NK-92 (cell line): ENCODE results near the gene TASP1.
"Not testable (repeated sequence)": the region's sequence is repeated elsewhere in the genome, so short reads cannot be mapped to it uniquely, and the experiment has no call there.

Experiments used
- DNase-seq: peaks from one replicate; lab custom pipeline; 2025; ENCODE audit not compliant: unreplicated experiment; lab: John Stamatoyannopoulos, UW

TASP1 gene

DNA sequence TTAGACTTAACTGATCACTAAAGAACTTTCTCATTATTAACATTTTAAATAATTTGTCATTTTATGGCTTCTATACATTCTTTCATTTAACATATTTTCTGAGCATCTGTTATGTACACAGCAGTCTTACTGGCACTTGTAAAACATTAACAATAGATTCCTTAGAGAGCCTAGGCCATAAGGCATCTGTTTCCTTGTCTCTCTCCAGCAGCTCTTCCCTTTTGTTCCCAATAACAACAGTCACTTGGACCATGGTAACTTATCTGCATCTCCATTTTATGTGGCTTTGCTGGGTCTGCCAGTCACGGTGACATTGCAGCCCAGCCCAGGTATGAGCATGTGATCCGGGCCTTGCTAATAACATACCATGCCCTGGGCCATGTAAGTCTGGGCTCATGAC, 11.7 kb upstream of the TASP1 start:
- no peak for DNase-seq

DNA sequence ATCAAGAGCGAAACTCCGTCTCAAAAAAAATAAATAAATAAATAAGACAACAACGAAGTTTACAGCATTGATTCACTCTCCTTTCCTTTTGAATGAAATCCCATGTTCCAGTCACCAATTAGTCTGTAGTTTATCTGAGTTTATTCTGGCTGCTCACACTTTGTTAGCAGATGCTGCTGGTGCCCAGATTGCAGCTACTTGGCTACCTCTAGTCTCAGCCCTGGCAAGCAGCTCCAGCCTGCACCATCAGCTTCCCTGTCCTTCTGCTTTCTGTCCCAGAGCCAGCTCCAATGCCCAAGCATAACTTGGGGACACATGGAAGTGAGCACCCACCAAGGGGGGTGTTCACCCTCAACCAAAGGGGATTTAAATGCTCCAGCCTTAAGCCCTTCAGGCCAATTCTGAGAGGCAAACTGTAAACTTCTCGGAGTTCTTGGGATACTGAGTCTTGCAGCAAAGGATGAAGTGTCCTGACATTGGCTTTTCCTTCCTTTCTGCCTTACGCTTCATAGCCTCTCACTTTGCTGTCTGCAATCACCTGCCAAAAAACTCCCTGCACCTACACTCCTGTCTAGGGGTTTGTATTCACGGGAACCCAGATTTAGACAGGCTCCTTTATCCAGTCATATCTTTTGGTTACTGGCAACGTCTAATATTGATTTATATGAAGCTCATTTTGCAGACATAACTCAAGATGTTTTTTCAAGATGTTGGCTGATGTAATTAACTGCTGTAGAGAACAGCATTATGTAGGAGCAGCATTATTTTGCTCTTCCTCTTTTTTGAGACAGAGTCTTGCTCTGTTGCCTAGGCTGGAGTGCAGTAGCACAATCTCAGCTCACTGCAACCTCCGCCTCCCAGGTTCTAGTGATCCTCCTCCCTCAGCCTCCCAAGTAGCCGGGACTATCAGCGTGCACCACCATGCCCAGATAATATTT, 9.8 kb upstream of the TASP1 start:
- DNase-seq: no peak

DNA sequence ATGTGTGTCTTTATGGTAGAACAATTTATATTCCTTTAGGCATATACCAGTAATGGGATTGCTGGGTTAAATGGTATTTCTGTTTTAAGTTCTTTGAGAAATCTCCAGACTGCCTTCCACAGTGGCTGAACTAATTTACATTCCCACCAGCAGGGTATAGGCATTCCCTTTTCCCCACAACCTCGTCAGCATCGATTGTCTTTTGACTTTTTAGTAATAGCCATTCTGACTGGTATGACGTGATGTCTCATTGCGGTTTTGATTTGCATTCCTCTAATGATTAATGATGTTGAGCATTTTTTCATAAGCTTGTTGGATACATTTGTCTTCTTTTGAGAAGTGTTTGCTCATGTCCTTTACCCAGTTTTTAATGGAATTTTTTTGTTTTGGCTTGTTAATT, 5.3 kb upstream of the TASP1 start:
- no peak for DNase-seq

DNA sequence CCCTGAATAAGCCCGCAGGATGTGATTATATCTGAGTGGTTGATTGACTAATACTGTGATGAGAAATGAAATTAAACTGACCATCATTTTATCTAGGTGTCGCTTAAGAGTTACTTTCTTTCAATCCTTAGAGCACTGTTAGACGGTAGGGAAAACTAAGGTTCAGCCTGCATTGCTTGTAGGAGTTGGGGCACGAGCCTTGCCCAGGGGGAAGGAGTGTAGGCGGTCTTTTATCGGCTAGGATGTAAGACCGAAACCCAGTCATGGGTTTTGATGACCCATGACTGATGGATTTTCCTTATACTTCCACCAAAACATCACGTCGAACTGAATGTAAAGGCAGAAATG, 392 bp upstream of the TASP1 start:
- DNase-seq: no peak

DNA sequence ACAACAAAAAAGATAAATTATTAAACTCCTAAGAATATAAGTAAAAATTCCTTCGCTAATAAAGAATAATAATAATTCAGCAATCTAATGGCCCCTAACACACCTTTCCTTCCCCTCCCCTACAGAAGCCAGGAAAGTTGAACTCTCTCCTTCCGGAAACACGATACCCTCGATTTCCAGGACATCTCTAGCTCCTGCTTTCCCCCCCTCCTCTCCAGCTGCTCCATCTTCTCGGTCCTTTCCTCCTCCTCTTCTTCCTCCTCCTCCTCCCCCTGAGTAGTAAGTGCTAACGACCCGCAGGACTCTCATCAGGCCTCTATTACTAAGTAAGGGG, 603 bp downstream of the TASP1 start:
- no peak for DNase-seq

DNA sequence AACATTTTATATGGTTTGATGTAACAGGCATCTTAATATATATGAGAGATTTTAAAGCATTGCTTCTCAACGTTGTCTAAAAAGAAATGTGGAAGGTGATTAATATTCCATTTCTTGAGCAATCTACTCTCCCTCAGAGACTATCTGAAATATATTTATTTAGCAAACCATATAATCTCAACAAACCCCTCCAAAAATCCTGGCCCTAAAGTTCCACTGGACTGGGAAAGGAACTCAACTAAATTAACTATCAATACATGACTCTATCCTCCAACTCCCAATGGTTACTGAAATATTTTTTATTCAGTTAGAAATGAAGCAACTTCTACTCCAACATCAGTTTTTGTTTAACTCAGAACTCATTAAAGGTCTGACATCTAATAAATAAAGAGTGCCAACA, 6.3 kb downstream of the TASP1 start:
- DNase-seq: no peak

DNA sequence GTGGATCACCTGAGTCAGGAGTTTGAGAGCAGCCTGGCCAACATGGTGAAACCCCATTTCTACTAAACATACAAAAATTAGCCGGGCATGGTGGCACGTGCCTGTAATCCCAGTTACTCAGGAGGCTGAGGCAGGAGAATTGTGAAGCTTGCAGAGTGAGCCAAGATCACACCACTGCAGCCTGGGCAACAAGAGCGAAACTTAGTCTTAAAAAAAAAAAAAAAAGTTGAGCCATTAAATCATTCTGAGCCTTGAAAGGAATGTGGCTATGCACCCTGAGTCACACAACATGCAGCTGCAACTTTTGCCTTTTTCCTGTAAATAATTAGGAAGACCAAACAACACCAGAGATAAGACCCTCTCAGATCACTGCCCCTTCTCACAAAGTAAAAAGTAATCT, 11.2 kb downstream of the TASP1 start:
- DNase-seq: not testable (repeated sequence)

DNA sequence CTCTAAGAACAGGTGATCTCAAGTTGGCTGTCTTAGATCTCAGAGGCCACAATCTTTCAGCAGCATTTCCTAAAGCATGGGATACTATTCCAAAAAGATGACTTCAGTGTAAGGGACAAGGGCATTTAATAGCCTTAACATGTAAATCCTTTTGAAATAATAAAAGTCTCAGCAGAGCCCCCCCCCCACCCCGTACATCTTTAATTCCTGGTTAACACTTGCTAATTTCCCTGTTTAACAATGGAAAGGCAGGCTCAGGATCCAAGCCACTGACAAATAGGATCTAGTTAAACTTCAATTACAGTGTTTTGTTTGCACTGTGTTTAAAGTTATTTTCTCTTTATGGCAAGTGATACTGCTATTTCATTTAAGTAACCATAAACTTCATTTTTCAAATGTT, 12.0 kb downstream of the TASP1 start:
- no peak for DNase-seq

DNA sequence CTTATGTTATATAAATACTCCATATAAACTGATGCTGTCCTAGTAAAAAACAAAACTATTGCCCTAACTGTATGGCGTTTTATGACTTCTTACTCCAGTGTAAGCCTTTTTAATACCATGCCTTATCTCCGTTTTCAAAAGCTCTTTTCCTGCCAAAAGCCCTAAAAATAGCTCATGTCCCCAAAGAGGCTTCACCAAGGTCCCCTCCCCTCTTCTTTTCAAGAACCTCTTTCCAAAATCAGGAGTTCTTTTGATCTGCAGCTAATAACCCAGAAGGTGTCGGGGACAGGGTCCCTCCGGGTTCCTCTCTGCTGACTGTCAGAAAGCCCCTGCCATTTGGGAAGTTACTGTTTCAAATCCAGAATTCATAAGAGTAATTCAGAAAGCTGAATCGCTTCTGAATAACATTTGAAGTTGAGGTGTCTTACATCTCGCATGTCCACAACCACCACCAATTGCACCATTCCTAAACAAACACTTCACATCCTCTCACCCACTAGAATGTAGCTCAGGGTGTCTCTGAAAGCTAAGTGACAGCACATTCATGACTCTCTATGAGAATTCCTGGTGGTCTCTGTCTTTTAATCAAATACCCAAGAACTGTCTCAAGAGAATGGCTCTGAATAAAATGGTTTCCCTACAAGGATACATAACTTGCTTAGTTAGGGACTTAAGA, 13.3 kb downstream of the TASP1 start:
- DNase-seq: no peak

DNA sequence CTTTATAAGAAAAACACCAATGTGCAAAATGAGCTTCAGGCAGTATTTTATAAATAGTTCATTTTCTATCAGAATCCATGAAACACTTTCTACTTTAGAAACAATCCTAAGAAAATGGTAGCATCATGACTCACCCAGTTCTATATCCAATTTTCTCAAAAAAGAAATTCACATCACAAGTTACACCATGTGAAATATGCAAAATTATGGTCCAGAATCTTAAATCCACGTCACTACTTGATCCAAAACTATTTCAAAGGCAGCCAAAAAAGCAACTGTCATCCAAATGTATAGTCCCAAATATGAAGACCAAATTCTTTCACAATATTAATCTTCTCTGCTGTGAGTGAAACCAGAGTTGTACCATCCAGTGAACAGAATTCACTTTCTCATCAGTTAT, 19.3 kb downstream of the TASP1 start:
- DNase-seq: not testable (repeated sequence)

DNA sequence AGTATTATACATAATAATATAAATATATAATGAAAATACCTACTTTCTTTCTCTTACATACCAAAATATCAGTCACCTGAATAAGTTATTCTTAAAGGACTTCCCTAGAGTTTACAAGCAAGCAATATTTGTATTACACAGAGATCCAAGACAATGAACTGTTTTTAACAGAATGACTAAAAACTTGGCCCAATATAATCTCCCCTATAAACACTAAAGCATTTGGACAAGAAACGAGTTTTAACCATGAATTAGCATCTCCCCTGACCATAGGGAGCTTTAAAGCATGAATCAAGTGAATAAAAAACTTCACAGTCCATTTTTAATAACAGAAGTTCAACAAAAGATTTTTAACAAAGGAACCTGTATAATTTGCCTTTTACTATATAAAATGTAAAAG, 20.3 kb downstream of the TASP1 start:
- not testable (repeated sequence) for DNase-seq

DNA sequence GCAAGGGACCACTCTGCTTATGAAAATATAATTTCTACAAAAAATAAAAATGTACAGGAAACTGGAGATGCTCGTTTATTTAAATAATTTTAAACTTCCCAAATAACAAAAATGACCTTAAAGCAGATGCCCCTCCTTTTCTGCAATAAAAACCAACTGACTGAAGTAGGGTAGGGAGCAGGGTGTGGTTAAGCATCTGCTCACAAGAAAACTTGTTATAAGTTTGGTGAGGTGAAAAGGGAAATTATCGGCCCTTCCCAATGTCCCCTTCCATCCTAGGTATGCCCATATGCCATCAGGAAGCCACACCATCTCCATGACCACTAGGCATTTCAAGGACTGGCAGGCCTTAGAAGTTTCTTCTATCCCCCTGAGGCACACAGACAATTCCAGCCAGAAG, 21.1 kb downstream of the TASP1 start:
- not testable (repeated sequence) for DNase-seq

DNA sequence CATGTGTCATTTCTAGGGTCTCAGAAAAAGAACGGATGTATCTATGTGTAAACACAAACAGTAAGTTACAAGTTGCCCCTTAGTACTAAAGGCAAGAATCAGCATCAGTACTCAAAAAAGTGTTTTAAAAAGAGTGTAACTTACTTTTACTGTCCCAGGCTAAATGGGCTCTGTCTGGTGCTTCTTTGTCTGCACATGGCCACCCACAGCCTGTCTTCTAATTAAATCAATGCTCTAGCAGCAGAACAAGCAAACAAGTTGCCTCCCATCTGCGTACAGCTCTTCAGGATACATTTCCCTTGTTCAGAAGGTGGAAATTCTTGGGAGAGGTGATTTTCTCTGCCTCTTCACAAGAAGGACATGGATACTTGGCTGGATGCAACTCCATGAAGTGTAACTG, 22.0 kb downstream of the TASP1 start:
- DNase-seq: not testable (repeated sequence)

DNA sequence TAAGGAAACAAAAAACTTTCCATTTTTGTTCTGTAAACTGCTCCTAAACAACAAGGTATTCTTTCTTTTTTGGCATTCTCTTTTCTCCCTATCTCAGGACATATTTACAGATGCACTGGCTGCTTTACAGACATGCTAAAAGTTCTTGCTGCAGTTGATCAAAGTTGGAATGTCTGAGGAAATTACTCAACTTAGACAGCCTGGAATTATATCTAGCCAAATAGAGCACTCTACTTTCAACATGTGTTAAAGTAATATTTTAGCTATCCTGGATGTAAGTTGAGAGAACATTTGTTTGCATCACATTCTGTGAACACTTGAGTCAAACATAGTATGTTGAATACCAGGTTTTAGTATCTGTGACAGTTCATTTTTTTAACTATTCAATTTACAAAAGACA, 24.8 kb downstream of the TASP1 start:
- no peak for DNase-seq

DNA sequence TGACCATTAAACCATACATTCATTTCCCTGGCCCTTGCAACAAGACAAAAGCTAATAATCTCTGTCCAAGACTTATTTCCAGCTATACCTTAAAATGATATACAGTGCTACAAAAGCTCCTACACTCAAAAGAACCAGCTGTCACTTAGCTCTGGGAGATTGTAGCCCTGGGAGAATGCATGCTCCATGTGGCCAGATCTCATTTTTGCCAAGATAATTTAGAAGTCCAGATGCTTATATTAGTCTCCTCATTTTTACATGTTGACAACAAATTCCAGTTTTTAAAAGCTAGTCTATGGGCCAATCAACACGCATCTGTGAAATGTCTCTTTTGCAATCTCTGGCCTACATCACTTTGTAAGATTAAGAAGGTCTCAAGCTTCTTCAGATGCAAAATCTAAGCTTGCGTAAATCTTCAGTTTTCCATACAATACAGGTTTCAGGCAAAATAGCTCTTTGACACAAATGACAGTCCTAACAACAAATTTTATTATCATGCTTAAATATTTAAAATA, 27.1 kb downstream of the TASP1 start:
- DNase-seq: no peak

DNA sequence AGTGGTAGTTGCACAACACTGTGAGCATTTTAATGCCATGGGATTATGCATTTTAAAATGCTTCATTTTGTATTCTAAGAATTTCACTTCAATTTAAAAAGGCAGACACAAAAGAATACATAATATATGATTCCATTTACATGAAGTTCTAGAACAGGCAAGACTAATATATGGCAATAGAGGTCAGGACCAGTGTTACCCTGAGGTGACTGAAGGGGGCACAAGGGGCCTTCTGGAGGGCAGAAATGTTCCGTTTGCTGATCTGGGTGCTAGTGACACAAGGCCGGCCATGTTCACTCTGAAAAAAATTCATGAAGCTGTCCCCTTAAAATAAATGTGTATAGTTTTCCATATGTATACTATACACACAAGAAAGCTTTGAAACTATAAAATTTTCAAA, 28.5 kb downstream of the TASP1 start:
- DNase-seq: no peak

DNA sequence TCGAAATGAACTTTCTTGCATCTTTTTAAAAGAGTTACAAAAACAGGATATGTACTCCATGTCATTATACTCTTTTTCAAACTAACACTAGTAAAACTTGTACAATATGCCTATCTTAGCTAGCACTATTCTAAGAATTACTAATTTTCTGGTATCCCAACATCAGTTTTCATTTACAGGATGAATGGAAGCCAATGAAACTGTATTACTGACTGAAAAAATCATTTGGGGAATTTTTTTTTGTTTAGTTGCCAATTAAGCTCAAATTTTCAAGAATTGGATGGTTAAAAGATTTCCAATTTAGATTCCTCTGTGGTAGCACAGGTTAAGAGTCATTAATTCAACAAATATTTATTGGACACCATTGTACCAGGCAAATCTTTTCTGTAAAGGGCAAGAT, 30.7 kb downstream of the TASP1 start:
- DNase-seq: no peak

DNA sequence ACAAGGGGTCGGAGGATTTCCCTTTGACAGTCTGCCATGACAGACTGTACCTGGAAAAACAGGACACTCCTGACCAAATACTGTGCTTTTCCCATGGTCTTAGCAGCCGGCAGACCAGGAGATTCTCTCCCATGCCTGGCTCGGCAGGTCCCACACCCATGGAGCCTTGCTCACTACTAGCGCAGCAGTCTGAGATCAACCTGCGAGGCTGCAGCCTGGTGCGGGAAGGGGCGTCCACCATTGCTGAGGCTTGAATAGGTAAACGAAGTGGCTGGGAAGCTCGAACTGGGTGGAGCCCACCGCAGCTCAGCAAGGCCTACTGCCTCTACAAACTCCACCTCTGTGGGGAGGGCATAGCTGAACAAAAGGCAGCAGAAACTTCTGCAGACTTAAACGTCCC, 45.3 kb downstream of the TASP1 start:
- DNase-seq: not testable (repeated sequence)

DNA sequence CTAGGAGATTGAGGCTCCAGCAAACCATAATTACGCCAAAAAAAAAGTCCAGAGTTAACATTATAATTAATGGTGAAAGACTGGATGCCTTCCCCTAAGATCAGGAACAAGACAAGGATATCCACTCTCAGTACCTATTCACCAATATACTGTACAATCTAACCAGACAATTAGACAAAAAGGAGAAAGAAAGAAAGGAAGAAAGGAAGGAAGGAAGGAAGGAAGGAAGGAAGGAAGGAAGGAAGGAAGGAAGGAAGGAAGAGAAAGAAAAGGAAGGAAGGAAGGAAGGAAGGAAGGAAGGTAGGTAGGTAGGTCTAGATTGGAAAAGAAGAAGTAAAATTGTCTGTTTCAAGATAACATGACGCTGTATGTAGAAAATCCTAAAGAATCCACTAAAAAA, 50.7 kb downstream of the TASP1 start:
- DNase-seq: no peak

DNA sequence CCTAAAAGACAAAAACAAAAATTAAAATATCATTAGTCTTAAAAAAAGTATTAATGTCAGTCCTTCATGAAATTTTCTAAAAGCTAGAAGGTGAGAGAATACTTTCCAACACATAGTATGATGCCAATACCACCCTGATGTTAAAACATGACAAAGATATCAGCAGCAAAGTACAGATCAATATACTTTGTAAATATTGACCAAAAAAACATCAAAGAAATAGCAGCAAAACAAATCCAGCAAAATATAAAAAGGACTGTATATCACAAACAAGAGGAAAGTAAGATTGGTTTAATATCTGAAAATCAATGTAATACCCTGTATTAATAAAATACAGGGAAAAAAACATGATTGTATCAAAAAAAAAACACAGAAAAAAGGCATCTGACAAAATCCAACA, 51.4 kb downstream of the TASP1 start:
- no peak for DNase-seq

DNA sequence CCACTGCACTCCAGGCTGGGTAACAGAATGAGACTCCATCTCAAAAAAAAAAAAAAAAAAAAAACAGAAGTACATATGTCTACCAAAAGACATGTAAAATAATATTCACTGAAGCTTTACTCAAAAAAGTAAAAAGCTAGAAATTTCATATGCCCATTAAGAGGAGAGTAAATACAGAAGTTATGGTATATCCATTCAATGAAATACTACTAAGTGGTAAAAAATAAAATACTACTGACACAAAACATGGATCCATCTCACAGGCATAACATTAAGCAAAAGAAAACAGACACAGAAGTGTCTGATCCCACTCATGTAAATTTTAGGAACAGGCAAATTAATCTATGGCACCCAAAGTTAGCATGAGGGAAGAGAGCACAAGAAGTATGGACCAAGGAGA, 52.6 kb downstream of the TASP1 start:
- no peak for DNase-seq

DNA sequence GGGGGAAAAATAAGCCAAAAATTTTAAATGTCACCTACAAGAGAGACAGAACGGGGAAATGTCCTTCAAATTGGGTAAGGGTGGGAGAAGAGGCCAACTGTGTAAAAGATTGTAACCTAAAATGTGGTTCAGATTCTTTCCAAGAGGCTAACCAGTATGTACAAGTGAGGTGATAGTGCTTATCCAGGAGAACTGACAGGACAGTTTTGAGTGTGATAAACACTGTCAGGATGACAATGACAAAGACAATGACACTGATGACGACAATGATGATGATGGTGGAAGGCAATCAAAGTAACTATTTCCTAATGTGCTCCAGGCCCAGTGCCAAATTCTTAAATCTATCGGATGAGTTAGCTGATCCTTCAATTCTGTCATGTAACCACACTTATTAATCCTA, 57.3 kb downstream of the TASP1 start:
- DNase-seq: no peak

DNA sequence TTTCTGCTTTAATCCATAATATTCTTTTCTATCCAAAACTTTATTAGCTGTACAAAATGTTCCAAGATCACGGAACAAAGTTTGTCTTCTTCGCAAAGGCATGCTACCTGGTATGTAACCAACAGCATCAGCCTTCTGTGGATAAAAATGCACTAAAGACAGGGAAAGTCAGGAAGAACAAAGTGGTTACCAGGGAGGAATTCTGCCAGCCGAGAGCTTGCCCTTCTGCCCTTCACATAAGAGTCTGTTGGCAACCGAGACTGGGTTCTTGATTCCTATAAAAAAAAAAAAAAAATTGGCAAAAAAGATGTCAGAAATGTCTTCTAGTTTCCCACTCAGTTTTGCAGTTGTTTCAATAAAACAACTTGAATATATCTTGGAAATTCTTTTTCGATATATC, 58.0 kb downstream of the TASP1 start:
- no peak for DNase-seq
